ENCODE measurements around the gene ZSCAN12.
"Not testable (repeated sequence)": the region's sequence is repeated elsewhere in the genome, so short reads cannot be mapped to it uniquely, and the experiment has no call there.

DNA sequence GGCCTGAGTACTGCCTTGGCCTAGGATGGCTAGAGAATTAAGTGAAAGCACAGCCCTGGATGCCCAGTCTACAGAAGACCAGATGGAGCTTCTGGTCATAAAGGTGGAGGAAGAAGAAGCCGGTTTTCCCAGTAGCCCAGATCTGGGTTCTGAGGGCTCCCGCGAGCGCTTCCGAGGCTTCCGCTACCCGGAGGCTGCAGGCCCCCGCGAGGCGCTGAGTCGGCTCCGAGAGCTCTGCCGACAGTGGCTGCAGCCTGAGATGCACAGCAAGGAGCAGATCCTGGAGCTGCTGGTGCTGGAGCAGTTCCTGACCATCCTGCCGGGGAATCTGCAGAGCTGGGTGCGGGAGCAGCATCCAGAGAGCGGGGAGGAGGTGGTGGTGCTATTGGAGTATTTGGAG, 40.0 kb downstream of the ZSCAN12 start:
- TF ChIP-seq, protein P1, sequence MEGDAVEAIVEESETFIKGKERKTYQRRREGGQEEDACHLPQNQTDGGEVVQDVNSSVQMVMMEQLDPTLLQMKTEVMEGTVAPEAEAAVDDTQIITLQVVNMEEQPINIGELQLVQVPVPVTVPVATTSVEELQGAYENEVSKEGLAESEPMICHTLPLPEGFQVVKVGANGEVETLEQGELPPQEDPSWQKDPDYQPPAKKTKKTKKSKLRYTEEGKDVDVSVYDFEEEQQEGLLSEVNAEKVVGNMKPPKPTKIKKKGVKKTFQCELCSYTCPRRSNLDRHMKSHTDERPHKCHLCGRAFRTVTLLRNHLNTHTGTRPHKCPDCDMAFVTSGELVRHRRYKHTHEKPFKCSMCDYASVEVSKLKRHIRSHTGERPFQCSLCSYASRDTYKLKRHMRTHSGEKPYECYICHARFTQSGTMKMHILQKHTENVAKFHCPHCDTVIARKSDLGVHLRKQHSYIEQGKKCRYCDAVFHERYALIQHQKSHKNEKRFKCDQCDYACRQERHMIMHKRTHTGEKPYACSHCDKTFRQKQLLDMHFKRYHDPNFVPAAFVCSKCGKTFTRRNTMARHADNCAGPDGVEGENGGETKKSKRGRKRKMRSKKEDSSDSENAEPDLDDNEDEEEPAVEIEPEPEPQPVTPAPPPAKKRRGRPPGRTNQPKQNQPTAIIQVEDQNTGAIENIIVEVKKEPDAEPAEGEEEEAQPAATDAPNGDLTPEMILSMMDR (conservative IDR thresholded peaks at IDR 0.05; ENCODE audit: low read length) = not testable (repeated sequence)
- TF ChIP-seq EZH2phosphoT487 (IDR thresholded peaks at IDR 0.05; ENCODE audit: borderline replicate concordance, low read depth, low read length) = not testable (repeated sequence)
